ENCODE measurements around the gene PTGER1.
A peak's percentile ranks its signal among the peaks of the same experiment; 100 is the strongest.

The PTGER1 gene

DNA sequence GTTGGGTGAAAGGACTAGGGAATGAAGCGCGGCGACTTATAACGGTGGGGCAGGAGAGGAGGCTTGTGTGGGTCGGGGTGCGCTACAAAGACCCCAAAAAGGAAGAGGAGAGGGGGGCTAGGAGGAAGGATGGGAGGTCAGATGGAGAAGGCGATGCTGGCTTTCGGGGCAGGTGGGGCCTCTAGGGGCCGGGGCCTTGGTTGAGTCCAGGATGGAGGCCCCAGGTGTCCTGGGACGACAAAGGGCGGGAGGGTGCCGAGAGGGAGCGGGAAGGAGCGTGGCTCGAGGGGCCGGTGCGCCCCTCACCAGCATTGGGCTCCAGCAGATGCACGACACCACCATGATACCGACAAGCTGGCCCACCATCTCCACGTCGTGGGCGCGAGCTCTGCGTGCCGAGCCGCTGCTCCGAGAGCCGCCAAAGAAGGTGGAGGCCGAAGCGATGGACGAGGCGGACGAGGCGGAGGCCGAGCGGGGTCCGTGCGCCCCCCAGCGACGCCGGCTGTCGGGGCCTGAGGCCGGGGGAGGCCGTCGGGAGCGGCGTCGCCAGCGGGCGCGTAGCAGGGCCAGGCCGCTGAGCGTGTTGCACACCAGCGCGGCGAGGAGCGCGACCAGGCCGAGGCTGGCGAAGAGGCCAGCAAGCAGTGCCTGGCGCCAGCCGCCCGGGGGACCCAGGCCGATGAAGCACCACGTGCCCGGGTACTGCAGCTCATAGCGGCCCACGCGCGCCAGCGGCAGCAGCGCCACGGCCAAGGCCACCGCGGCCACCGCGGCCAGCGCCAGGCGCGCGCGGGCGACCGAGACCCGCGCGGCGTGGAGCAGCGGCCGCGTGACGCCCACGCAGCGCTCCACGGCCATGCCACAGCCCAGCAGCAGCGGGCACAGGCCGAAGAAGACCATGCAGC lies 1.8 kb downstream of the PTGER1 start:
- TF ChIP-seq, protein P1, sequence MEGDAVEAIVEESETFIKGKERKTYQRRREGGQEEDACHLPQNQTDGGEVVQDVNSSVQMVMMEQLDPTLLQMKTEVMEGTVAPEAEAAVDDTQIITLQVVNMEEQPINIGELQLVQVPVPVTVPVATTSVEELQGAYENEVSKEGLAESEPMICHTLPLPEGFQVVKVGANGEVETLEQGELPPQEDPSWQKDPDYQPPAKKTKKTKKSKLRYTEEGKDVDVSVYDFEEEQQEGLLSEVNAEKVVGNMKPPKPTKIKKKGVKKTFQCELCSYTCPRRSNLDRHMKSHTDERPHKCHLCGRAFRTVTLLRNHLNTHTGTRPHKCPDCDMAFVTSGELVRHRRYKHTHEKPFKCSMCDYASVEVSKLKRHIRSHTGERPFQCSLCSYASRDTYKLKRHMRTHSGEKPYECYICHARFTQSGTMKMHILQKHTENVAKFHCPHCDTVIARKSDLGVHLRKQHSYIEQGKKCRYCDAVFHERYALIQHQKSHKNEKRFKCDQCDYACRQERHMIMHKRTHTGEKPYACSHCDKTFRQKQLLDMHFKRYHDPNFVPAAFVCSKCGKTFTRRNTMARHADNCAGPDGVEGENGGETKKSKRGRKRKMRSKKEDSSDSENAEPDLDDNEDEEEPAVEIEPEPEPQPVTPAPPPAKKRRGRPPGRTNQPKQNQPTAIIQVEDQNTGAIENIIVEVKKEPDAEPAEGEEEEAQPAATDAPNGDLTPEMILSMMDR (IDR thresholded peaks at IDR 0.05; ENCODE audit: low read depth, low read length, missing control alignments): no peak
- H3K4me3 ChIP-seq (replicated peaks; ENCODE audit: low read depth, low read length): no peak overlapping the region
- no peak for DNase-seq (ENCODE audit: extremely low read depth, low read depth)

DNA sequence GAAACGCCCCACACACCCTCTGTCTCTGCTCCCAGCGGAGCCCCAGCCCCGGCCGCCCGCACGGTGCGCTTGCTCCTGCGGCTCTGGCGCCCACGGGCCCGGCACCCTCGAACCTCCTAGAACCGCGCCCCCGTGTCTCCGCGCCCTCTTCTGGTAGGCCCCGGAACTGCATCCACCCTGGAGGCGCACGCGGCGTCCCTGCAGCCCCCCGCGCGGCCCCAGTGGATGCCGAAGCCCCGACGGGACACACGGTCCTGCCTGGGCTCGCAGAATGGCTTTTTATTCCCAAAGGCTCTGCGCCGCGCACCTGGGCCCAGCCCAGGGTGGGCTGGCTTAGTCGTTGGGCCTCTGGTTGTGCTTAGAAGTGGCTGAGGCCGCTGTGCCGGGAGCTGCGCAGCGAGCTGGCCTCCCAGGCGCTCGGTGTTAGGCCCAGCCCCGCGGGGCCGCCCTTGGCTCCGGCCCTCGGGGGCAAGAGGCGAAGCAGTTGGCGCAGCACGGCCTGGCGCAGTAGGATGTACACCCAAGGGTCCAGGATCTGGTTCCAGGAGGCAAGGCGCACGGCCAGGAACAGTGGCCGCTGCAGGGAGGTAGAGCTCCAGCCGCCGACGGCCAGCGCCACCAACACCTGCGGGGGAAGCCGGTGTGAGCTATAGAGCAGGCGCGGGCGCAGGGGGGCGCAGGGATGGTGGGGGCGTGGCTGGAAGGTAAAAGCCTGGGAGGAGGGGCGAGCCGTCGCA lies 2.8 kb downstream of the PTGER1 start:
- H3K4me3 ChIP-seq (replicated peaks; ENCODE audit: low read depth, low read length): no peak overlapping the region
- no peak for DNase-seq (ENCODE audit: extremely low read depth, low read depth)
- TF ChIP-seq, protein P1 (IDR thresholded peaks at IDR 0.05; ENCODE audit: low read depth, low read length, missing control alignments): peak; percentile 88

DNA sequence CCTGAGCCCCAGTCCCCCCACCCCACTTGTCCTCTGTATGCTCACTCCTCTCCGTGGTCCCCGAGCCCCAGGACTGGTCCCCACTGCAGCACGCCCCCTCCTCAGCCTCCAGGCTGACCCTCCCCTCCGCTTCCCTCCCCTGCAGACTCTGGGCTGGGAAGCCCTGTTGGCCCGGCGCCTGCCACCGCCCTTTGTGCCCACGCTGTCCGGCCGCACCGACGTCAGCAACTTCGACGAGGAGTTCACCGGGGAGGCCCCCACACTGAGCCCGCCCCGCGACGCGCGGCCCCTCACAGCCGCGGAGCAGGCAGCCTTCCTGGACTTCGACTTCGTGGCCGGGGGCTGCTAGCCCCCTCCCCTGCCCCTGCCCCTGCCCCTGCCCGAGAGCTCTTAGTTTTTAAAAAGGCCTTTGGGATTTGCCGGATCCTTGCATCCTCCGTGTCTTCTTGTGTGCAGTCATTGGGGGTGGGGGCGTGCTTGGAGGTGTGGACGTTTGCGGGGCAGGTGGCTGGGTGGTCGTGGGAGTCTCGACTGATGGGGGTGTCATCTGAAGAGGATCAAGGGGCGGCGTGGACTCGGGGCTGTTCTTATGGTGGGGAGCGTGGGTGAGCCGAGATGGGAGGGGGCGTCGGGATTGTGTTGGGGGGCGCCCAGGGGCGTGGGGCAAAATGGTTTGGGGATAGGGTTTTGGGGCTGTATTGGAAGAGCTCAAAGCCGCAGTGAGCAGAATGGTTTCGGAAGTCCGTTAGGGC lies 3.5 kb downstream of the PTGER1 start:
- no peak overlapping the region for H3K4me3 ChIP-seq (replicated peaks; ENCODE audit: low read depth, low read length)
- TF ChIP-seq, protein P1 (IDR thresholded peaks at IDR 0.05; ENCODE audit: low read depth, low read length, missing control alignments): no peak
- DNase-seq (ENCODE audit: extremely low read depth, low read depth): no peak

- no peak for DNase-seq (ENCODE audit: extremely low read depth, low read depth)
- TF ChIP-seq, protein P1 (IDR thresholded peaks at IDR 0.05; ENCODE audit: low read depth, low read length, missing control alignments): no peak
- no peak overlapping the region for H3K4me3 ChIP-seq (replicated peaks; ENCODE audit: low read depth, low read length)
These were observed 4.9 kb downstream of the PTGER1 start for GRCh38 chr19:14470031-14470876.

DNA sequence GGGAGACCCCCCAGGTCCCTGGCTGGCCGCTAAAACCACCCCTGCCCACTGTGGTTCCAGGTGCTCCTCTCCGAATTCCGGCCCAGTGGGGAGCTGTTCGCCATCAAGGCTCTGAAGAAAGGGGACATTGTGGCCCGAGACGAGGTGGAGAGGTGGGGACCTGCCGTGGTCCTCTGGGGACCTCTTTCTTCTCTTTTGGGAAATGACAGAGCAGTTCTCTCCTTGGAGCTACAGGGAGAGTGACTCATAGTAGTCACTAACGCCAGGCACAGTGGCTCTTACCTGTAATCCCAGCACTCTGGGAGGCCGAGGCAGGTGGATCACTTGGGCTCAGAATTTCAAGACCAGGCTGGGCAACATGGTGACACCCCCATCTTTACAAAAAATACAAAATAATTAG lies 7.3 kb downstream of the PTGER1 start:
- TF ChIP-seq, protein P1 (IDR thresholded peaks at IDR 0.05; ENCODE audit: low read depth, low read length, missing control alignments): peak; percentile 10
- no peak for DNase-seq (ENCODE audit: extremely low read depth, low read depth)
- no peak overlapping the region for H3K4me3 ChIP-seq (replicated peaks; ENCODE audit: low read depth, low read length)

GRCh38 chr19:14467391-14467790 lies 7.8 kb downstream of the PTGER1 start:
- DNase-seq (ENCODE audit: extremely low read depth, low read depth): no peak
- H3K4me3 ChIP-seq (replicated peaks; ENCODE audit: low read depth, low read length): no peak overlapping the region
- TF ChIP-seq, protein P1 (IDR thresholded peaks at IDR 0.05; ENCODE audit: low read depth, low read length, missing control alignments): no peak
